Chondrocyte (in vitro differentiated cells): Measurements from ENCODE around the gene MC1R. TPM values are rescaled to one million over a fixed set of nuclear protein-coding genes. Genes with fewer than 3 reads are reported as not detected.

ENCODE experiments used
- DNase-seq: peaks from one replicate; pipeline ENCODE4 v3.0.0; 2021; ENCODE audit warnings: mixed read lengths, low spot score
- H3K27ac Mint-ChIP-seq: one replicate; pipeline ENCODE4 v1.8.0; 2021; ENCODE audit warnings: mild to moderate bottlenecking, moderate library complexity, mixed read lengths; ENCODE audit not compliant: unreplicated experiment
- H3K27me3 Mint-ChIP-seq: 2 replicates; pipeline ENCODE4 v1.8.0; 2021; ENCODE audit warnings: low read depth, mixed read lengths
- H3K36me3 Mint-ChIP-seq: 2 replicates; pipeline ENCODE4 v1.8.0; 2021; ENCODE audit warnings: low read depth, mixed read lengths
- H3K4me1 Mint-ChIP-seq: 2 replicates; pipeline ENCODE4 v1.8.0; 2021; ENCODE audit warnings: low read depth, mild to moderate bottlenecking, mixed read lengths
- H3K4me3 Mint-ChIP-seq: one replicate; pipeline ENCODE4 v1.8.0; 2021; ENCODE audit warnings: mild to moderate bottlenecking, moderate library complexity, mixed read lengths; ENCODE audit not compliant: unreplicated experiment
- H3K9me3 Mint-ChIP-seq: 2 replicates; pipeline ENCODE4 v1.8.0; 2021; ENCODE audit warnings: low read depth, mixed read lengths
- CTCF ChIP-seq: fragments of 200-600 bp; sonication (generic); IDR thresholded peaks from 2 replicates; pipeline ENCODE4 v1.5.0; 2021; ENCODE audit warnings: antibody characterized with exemption, mild to moderate bottlenecking, moderate library complexity
- total RNA-seq: library from RNA; stranded (reverse); gene quantifications from 3 replicates; pipeline ENCODE4 v1.2.1, GENCODE V29; 2021

Gene MC1R
- total RNA-seq, 1 donor from 2014 or later = 4.2 TPM

- no peak overlapping the region for H3K27ac Mint-ChIP-seq
- H3K27me3 Mint-ChIP-seq = no peaks in the 10 kb centered on the region
- no peaks in the 10 kb centered on the region for H3K9me3 Mint-ChIP-seq
- H3K4me1 Mint-ChIP-seq = peaks cover 12% of the 10 kb centered on the region
- DNase-seq = no peak
- TF ChIP-seq CTCF = no peak
- H3K36me3 Mint-ChIP-seq = peaks cover 7% of the 10 kb centered on the region
- H3K4me3 Mint-ChIP-seq = no peak overlapping the region
Observed at GRCh38 chr16:89952551-89952950, 33.9 kb downstream of the MC1R start.

- no peak for TF ChIP-seq CTCF
- no peak overlapping the region for H3K4me3 Mint-ChIP-seq
- H3K27ac Mint-ChIP-seq = no peak overlapping the region
- no peaks in the 10 kb centered on the region for H3K9me3 Mint-ChIP-seq
- no peak for DNase-seq
- H3K27me3 Mint-ChIP-seq = no peaks in the 10 kb centered on the region
- peaks cover 8% of the 10 kb centered on the region for H3K4me1 Mint-ChIP-seq
- H3K36me3 Mint-ChIP-seq = peaks cover 15% of the 10 kb centered on the region
Observed at GRCh38 chr16:89953671-89954406, 35.2 kb downstream of the MC1R start.

GRCh38 chr16:89954462-89954861 is 35.8 kb downstream of the MC1R start:
- DNase-seq = no peak
- no peak for TF ChIP-seq CTCF
- H3K4me3 Mint-ChIP-seq = no peak overlapping the region
- peaks cover 20% of the 10 kb centered on the region for H3K36me3 Mint-ChIP-seq
- H3K9me3 Mint-ChIP-seq = no peaks in the 10 kb centered on the region
- no peak overlapping the region for H3K27ac Mint-ChIP-seq
- H3K4me1 Mint-ChIP-seq = peaks cover 8% of the 10 kb centered on the region
- no peaks in the 10 kb centered on the region for H3K27me3 Mint-ChIP-seq

- no peak for TF ChIP-seq CTCF
- H3K9me3 Mint-ChIP-seq = no peaks in the 10 kb centered on the region
- no peak for DNase-seq
- no peaks in the 10 kb centered on the region for H3K27me3 Mint-ChIP-seq
- peaks cover 2% of the 10 kb centered on the region for H3K4me1 Mint-ChIP-seq
- H3K27ac Mint-ChIP-seq = no peak overlapping the region
- peaks cover 24% of the 10 kb centered on the region for H3K36me3 Mint-ChIP-seq
- H3K4me3 Mint-ChIP-seq = no peak overlapping the region
Observed at GRCh38 chr16:89955001-89955685, 36.5 kb downstream of the MC1R start.

GRCh38 chr16:89956505-89957215 is 38.0 kb downstream of the MC1R start:
- H3K27ac Mint-ChIP-seq = no peak overlapping the region
- H3K9me3 Mint-ChIP-seq = no peaks in the 10 kb centered on the region
- peaks cover 30% of the 10 kb centered on the region for H3K36me3 Mint-ChIP-seq
- H3K4me1 Mint-ChIP-seq = no peaks in the 10 kb centered on the region
- H3K4me3 Mint-ChIP-seq = no peak overlapping the region
- no peaks in the 10 kb centered on the region for H3K27me3 Mint-ChIP-seq
- DNase-seq = no peak
- no peak for TF ChIP-seq CTCF
